Osteocyte (in vitro differentiated cells): ENCODE measurements around the gene CARMIL3. TPM values are rescaled to one million over a fixed set of nuclear protein-coding genes. Genes with fewer than 3 reads are reported as not detected.

Experiments used
- DNase-seq: peaks from one replicate; pipeline ENCODE4 v3.0.0; 2021; ENCODE audit warnings: mixed read lengths; ENCODE audit not compliant: unreplicated experiment; ENCODE audit errors: extremely low spot score
- H3K27ac Mint-ChIP-seq: one replicate; pipeline ENCODE4 v1.8.0; 2021; ENCODE audit warnings: mild to moderate bottlenecking, mixed read lengths; ENCODE audit not compliant: unreplicated experiment
- H3K27me3 Mint-ChIP-seq: one replicate; pipeline ENCODE4 v1.8.0; 2021; ENCODE audit warnings: mixed read lengths; ENCODE audit not compliant: unreplicated experiment
- H3K36me3 Mint-ChIP-seq: one replicate; pipeline ENCODE4 v1.8.0; 2021; ENCODE audit warnings: mixed read lengths; ENCODE audit not compliant: unreplicated experiment
- H3K4me1 Mint-ChIP-seq: one replicate; pipeline ENCODE4 v1.8.0; 2021; ENCODE audit warnings: mixed read lengths; ENCODE audit not compliant: unreplicated experiment
- H3K4me3 Mint-ChIP-seq: one replicate; pipeline ENCODE4 v1.8.0; 2021; ENCODE audit warnings: mild to moderate bottlenecking, moderate library complexity, mixed read lengths; ENCODE audit not compliant: unreplicated experiment
- H3K9me3 Mint-ChIP-seq: one replicate; pipeline ENCODE4 v1.8.0; 2021; ENCODE audit warnings: mixed read lengths; ENCODE audit not compliant: unreplicated experiment
- total RNA-seq: library from RNA; stranded (reverse); gene quantifications from 2 replicates; pipeline ENCODE4 v1.2.1, GENCODE V29; 2021
- TF ChIP-seq, protein P1 (sequence below): fragments of 200-600 bp; sonication (generic); IDR thresholded peaks from 2 replicates; pipeline ENCODE4 v1.5.0; 2021; ENCODE audit warnings: antibody characterized with exemption, mild to moderate bottlenecking, moderate library complexity

The CARMIL3 gene
- total RNA-seq, 1 donor from 2014 or later, result 0.35 TPM

DNA sequence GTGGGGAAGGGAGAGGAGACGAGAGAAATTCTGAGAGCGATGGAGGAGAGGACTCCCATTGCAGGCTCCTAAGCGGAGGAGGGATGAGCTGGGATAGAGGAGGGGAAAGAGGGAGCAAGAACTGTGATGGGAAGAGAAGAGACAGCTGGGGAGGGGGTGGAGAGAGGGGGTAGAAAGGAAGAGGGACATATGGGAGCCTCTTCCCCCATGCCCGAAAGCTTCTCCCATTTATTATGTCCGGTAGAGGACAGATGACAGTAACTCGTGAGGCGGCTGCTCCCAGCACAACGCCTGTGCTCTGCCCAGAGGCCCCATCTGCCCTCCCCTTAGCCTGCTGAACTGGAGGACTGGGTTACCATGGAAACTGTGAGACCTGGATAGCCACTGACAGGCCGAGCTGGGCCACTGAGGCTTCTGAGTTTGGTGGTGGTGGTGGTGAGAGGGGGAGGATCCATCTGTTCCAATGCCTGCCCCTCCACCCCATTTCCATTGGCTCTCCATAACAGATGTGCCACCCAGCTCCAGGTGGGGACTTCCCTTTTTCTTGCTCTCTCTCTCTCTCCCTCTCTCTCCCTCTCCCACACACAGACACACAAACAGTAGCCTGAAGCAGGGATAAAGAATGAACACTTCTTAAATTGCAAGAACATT is 27.8 kb downstream of the CARMIL3 start:
- H3K9me3 Mint-ChIP-seq, result no peaks in the 10 kb centered on the region
- H3K36me3 Mint-ChIP-seq, result no peaks in the 10 kb centered on the region
- TF ChIP-seq, protein P1, sequence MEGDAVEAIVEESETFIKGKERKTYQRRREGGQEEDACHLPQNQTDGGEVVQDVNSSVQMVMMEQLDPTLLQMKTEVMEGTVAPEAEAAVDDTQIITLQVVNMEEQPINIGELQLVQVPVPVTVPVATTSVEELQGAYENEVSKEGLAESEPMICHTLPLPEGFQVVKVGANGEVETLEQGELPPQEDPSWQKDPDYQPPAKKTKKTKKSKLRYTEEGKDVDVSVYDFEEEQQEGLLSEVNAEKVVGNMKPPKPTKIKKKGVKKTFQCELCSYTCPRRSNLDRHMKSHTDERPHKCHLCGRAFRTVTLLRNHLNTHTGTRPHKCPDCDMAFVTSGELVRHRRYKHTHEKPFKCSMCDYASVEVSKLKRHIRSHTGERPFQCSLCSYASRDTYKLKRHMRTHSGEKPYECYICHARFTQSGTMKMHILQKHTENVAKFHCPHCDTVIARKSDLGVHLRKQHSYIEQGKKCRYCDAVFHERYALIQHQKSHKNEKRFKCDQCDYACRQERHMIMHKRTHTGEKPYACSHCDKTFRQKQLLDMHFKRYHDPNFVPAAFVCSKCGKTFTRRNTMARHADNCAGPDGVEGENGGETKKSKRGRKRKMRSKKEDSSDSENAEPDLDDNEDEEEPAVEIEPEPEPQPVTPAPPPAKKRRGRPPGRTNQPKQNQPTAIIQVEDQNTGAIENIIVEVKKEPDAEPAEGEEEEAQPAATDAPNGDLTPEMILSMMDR, result no peak
- DNase-seq, result no peak
- no peak overlapping the region for H3K27ac Mint-ChIP-seq
- H3K27me3 Mint-ChIP-seq, result peaks cover 53% of the 10 kb centered on the region
- H3K4me3 Mint-ChIP-seq, result no peak overlapping the region
- H3K4me1 Mint-ChIP-seq, result peaks cover 6% of the 10 kb centered on the region

DNA sequence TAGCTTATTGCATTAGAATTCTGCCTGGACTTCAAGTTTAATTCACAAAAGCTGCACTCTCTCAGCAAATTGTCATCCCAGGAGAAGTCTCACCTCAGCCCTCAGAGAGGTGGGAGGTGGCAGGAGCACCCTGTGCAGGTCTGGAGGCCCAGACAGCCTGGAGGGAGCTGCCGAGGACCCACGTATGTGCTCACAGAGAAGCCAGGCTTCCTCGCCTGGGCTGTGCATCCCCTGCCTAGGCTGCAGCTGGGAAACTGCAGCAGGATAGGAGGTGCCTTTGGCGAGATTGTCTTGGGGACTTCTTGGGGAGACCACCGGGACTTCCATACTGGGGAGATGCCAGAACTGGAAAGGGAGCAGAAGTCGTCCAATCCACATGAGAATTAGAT is 28.3 kb downstream of the CARMIL3 start:
- Mint-ChIP-seq H3K9me3 (no peaks in the 10 kb centered on the region), H3K4me1 (peaks cover 6% of the 10 kb centered on the region), H3K36me3 (no peaks in the 10 kb centered on the region), H3K4me3 (peak overlapping the region; percentile 15), H3K27ac (no peak overlapping the region), H3K27me3 (peaks cover 53% of the 10 kb centered on the region)
- no peak for DNase-seq
- TF ChIP-seq, protein P1, result no peak

DNA sequence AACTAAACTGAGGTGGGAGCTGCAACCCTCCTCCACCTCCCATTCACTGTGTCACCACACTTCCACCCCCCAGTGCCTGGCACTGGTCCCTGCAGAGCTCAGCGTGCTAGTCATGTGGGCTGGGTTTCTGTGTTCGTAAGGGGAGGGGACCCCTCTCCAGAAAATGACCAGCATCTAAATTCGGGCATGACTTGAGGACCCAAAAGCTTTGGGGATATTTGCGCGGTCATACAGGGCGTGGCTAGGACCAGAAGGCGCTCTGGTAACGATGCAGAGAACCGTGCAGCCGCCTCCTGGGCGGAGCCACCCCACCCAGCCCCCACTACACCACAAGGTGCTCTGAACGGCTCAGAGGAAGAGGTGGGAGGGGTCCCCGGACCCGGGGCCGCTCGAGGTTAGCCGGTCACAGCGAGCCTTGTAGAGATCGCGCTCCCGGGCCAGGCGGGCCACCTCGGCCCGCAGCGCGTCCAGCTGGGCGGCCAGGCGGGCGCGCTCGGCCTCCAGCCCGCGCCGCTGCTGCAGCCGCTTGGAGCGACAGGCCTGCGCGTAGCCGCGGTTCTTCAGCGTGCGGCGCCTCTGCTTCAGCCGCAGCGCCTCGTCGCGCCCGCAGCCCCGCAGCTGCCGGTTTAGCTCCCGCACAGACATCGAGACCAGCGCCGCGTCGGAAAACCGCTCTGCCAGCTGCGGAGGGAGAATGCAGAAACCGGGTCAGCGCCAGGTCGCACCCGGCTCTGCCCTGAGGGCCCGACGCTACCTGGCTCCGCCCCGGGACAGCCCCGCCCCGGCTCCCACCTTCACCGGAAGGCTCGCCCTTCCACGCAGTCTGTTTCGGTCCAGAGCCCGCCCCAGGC is 29.3 kb downstream of the CARMIL3 start:
- H3K4me3 Mint-ChIP-seq, result peak overlapping the region; percentile 68
- H3K27ac Mint-ChIP-seq, result no peak overlapping the region
- peaks cover 6% of the 10 kb centered on the region for H3K4me1 Mint-ChIP-seq
- no peak for DNase-seq
- TF ChIP-seq, protein P1, result no peak
- no peaks in the 10 kb centered on the region for H3K9me3 Mint-ChIP-seq
- H3K36me3 Mint-ChIP-seq, result no peaks in the 10 kb centered on the region
- peaks cover 52% of the 10 kb centered on the region for H3K27me3 Mint-ChIP-seq

DNA sequence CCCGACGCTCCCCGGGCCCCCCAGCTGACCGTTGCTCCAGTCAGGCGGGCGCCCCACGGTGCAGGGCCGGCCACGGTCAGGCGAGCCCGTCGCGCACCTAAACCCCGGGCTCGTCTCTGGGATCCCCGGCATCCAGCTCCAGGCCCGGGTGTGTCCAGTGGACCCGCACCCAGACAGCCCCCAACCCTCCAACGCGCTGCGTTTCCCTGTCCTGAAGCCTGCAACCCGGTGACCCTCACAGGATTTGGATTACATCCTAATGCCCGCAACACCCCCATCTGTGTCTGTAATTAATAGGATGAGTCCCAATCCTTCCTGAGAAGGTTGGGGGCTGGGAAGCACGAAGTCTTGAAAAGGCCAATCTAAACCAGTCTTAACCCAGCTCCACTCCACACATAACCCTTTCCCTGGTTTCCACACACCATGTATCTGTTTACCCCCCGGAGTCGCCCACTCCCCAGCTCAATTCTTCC is 30.0 kb downstream of the CARMIL3 start:
- peak overlapping the region; percentile 72 for H3K4me3 Mint-ChIP-seq
- H3K9me3 Mint-ChIP-seq, result no peaks in the 10 kb centered on the region
- DNase-seq, result no peak
- no peaks in the 10 kb centered on the region for H3K36me3 Mint-ChIP-seq
- TF ChIP-seq, protein P1, result no peak
- H3K27me3 Mint-ChIP-seq, result peaks cover 49% of the 10 kb centered on the region
- H3K4me1 Mint-ChIP-seq, result peaks cover 6% of the 10 kb centered on the region
- no peak overlapping the region for H3K27ac Mint-ChIP-seq
